PC-9 (cell line): ENCODE data around the gene MAFF. TPM values are rescaled to one million over a fixed set of nuclear protein-coding genes. Genes with fewer than 3 reads are reported as not detected.
A peak's percentile ranks its signal among the peaks of the same experiment; 100 is the strongest.

ENCODE experiments used
- BruUV-seq: library from RNA; stranded (reverse); fragments of 400-500 nt; replicated peaks from 2 replicates; lab custom pipeline; 2021; lab: Mats Ljungman, UMichigan
- CTCF ChIA-PET: fragments of 300-600 bp; sonication (Branson Sonifier 250); formaldehyde crosslinking; loops from one replicate; lab custom pipeline; 2022; ENCODE audit warnings: antibody characterized with exemption; lab: Charles Lee
- POLR2A ChIA-PET: fragments of 300-600 bp; sonication (Branson Sonifier 250); formaldehyde crosslinking; loops from one replicate; lab custom pipeline; 2022; ENCODE audit warnings: antibody characterized with exemption; ENCODE audit not compliant: unreplicated experiment; lab: Charles Lee
- DNase-seq, 2 experiments: peaks; one replicate each; pipeline versions ENCODE4 v3.0.0 to v3.0.0-alpha.2; 2015 to 2022; ENCODE audit warnings: mixed read lengths in 1 of 2
- H2AFZ ChIP-seq: fragments of 200-600 bp; sonication (generic); 2 replicates; pipeline ENCODE4 v1.8.1; 2017; ENCODE audit warnings: antibody characterized with exemption
- H3F3A ChIP-seq: fragments of 200-600 bp; sonication (generic); 2 replicates; pipeline ENCODE4 v1.8.1; 2017; ENCODE audit warnings: antibody characterized with exemption, mild to moderate bottlenecking, low read depth; ENCODE audit not compliant: insufficient read depth
- H3K27ac ChIP-seq: fragments of 200-600 bp; sonication (generic); 2 replicates; pipeline ENCODE4 v1.6.1; 2016; ENCODE audit warnings: mixed run types
- H3K27me3 ChIP-seq: fragments of 200-600 bp; sonication (generic); 2 replicates; pipeline ENCODE4 v1.6.1; 2016; ENCODE audit warnings: low read depth, mixed run types; ENCODE audit not compliant: insufficient read depth
- H3K36me3 ChIP-seq: fragments of 200-600 bp; sonication (generic); 2 replicates; pipeline ENCODE4 v1.6.1; 2016; ENCODE audit warnings: low read depth, mixed run types
- H3K4me1 ChIP-seq: fragments of 200-600 bp; sonication (generic); replicated peaks from 2 replicates; pipeline ENCODE4 v1.6.1; 2016; ENCODE audit warnings: mixed run types; ENCODE audit not compliant: insufficient read depth
- H3K4me2 ChIP-seq: fragments of 200-600 bp; sonication (generic); 2 replicates; pipeline ENCODE4 v1.6.1; 2017; ENCODE audit warnings: mixed run types
- H3K4me3 ChIP-seq: fragments of 200-600 bp; sonication (generic); 2 replicates; pipeline ENCODE4 v1.6.1; 2016; ENCODE audit warnings: mixed run types
- H3K79me2 ChIP-seq: fragments of 200-600 bp; sonication (generic); 2 replicates; pipeline ENCODE4 v1.6.1; 2017; ENCODE audit warnings: low read depth, mixed run types
- H3K9me2 ChIP-seq: fragments of 200-600 bp; sonication (generic); 2 replicates; pipeline ENCODE4 v1.8.1; 2017; ENCODE audit warnings: mild to moderate bottlenecking; ENCODE audit not compliant: insufficient read depth
- H3K9me3 ChIP-seq: fragments of 200-600 bp; sonication (generic); 2 replicates; pipeline ENCODE4 v1.8.1; 2016; ENCODE audit warnings: low read depth; ENCODE audit not compliant: insufficient read depth
- H4K20me1 ChIP-seq: fragments of 200-600 bp; sonication (generic); 2 replicates; pipeline ENCODE4 v1.8.1; 2017; ENCODE audit not compliant: insufficient read depth
- EZH2 ChIP-seq: fragments of 200-600 bp; sonication (generic); IDR thresholded peaks from 2 replicates; pipeline ENCODE4 v1.8.0; 2017; ENCODE audit warnings: antibody characterized with exemption, low read depth
- intact Hi-C: fragments of 100-400 bp; cut with micrococcal nuclease; formaldehyde crosslinking; loops from one replicate; pipeline ENCODE4 v1.10.0; 2022; ENCODE audit not compliant: unreplicated experiment
- total RNA-seq: library from RNA; stranded (reverse); gene quantifications from 2 replicates; pipeline ENCODE4 v1.2.3, GENCODE V29; 2021
- TF ChIP-seq, protein P1 (sequence below): fragments of 200-600 bp; sonication (generic); conservative IDR thresholded peaks from 2 replicates; pipeline ENCODE4 v1.6.1; 2017; ENCODE audit warnings: mixed run types, antibody characterized with exemption, mild to moderate bottlenecking, moderate library complexity

MAFF gene
- total RNA-seq, 1 experiment from 2014 or later, result 27.9 TPM

DNA sequence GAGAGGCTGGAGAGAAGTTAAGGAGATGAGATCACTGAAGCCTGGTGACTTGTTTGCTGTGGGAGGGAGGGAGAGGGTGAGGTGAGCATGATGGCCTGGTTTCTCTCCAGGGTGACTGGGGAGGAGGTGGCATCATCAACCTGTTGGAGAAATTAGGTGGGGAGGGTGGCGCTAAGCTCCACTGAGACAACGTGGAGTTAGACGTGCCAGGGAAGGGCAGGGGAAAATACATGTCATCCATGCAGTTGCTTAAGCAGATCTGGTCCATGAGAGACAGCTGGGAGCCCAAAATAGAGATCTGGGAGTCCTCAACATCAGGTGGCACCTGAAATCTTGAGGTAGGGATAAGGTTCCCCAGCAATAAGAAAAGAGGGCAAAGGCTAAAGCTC lies 9.3 kb upstream of the MAFF start:
- Histone ChIP-seq H3K4me3 (no peak overlapping the region), H3K9me2 (no peaks in the 10 kb centered on the region), H3K4me2 (no peak overlapping the region), H3K27me3 (no peaks in the 10 kb centered on the region), H3F3A (peaks cover 19% of the 10 kb centered on the region), H3K4me1 (peaks cover 35% of the 10 kb centered on the region), H3K9me3 (no peaks in the 10 kb centered on the region), H4K20me1 (no peaks in the 10 kb centered on the region), H3K79me2 (no peaks in the 10 kb centered on the region), H3K36me3 (no peaks in the 10 kb centered on the region), H3K27ac (no peak overlapping the region), H2AFZ (no peak overlapping the region)
- CTCF ChIA-PET, result interaction anchor here (0.5 kb wide), 1 partner anchor 46 kb away, joined by 3 read pairs; no protein-coding TSS in a partner anchor
- DNase-seq, result no peak
- intact Hi-C loops, result no loop called here
- POLR2A ChIA-PET, result no interaction called here
- no TSS peak for BruUV-seq
- TF ChIP-seq, protein P1, sequence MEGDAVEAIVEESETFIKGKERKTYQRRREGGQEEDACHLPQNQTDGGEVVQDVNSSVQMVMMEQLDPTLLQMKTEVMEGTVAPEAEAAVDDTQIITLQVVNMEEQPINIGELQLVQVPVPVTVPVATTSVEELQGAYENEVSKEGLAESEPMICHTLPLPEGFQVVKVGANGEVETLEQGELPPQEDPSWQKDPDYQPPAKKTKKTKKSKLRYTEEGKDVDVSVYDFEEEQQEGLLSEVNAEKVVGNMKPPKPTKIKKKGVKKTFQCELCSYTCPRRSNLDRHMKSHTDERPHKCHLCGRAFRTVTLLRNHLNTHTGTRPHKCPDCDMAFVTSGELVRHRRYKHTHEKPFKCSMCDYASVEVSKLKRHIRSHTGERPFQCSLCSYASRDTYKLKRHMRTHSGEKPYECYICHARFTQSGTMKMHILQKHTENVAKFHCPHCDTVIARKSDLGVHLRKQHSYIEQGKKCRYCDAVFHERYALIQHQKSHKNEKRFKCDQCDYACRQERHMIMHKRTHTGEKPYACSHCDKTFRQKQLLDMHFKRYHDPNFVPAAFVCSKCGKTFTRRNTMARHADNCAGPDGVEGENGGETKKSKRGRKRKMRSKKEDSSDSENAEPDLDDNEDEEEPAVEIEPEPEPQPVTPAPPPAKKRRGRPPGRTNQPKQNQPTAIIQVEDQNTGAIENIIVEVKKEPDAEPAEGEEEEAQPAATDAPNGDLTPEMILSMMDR, result no peak
- no peak for TF ChIP-seq EZH2

DNA sequence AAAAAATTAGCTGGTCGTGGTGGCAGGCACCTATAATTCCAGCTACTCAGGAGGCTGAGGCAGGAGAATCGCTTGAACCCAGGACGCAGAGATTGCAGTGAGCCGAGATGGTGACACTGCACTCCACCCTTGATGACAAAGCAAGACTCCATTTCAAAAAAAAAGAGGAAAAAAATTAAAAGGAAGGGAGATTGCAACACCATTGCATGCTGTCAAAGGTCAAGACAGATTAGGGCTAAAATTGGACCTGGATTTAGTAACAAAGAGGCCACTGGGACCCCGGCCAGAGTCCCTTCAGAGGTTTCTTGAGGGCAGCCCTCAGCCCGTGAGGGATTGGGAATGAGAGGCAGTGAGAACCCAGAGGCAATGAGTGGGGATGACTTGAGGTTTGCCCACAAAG lies 8.2 kb upstream of the MAFF start:
- peaks cover 13% of the 10 kb centered on the region for H3F3A ChIP-seq
- ChIA-PET CTCF (interaction anchor here (0.5 to 0.6 kb wide), 2 partner anchors 51 to 176 kb away, joined by 3 to 5 read pairs; no protein-coding TSS in a partner anchor), POLR2A (no interaction called here)
- H3K9me2 ChIP-seq, result no peaks in the 10 kb centered on the region
- no peaks in the 10 kb centered on the region for H3K27me3 ChIP-seq
- no peak overlapping the region for H3K27ac ChIP-seq
- intact Hi-C loops, result no loop called here
- no TSS peak for BruUV-seq
- no peaks in the 10 kb centered on the region for H3K36me3 ChIP-seq
- H4K20me1 ChIP-seq, result no peaks in the 10 kb centered on the region
- H3K4me2 ChIP-seq, result peak overlapping the region; percentile 22
- peaks cover 24% of the 10 kb centered on the region for H3K4me1 ChIP-seq
- TF ChIP-seq, protein P1, result no peak
- no peak for TF ChIP-seq EZH2
- DNase-seq, result no peak
- no peaks in the 10 kb centered on the region for H3K79me2 ChIP-seq
- no peak overlapping the region for H3K4me3 ChIP-seq
- no peaks in the 10 kb centered on the region for H3K9me3 ChIP-seq
- H2AFZ ChIP-seq, result no peak overlapping the region

DNA sequence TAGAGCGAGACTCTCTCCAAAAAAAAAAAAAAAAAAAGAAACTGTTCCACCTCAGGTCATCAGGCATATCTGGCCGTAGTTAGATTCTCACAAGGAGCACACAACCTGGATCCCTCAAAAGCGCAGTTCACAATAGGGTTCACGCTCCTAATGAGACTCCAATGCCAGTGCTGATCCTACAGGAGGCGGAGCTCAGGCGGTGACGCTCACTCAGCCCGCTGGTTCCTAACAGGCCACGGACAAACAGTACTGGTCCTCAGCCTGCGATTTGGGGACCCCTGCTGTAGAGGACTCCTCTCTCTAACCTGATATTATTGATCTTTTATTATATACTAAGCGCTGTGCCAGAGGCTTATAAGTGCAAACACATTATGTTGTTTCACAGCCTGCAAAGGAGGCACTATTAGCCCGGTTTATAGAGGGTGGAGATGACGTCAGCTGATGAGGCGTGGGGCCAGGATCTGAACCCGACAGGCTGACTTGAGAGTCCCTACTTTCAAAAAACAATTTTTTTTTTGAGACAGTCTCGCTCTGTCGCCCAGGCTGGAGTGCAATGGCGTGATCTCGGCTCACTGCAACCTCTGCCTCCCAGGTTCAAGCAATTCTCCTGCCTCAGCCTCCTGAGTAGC lies 4.9 kb upstream of the MAFF start:
- BruUV-seq, result no TSS peak
- Histone ChIP-seq H3K27me3 (no peaks in the 10 kb centered on the region), H2AFZ (no peak overlapping the region), H3K27ac (no peak overlapping the region), H3K4me2 (no peak overlapping the region), H3K4me3 (no peak overlapping the region), H3K36me3 (no peaks in the 10 kb centered on the region), H3K4me1 (peaks cover 20% of the 10 kb centered on the region), H4K20me1 (no peaks in the 10 kb centered on the region), H3K9me2 (no peaks in the 10 kb centered on the region), H3F3A (peaks cover 18% of the 10 kb centered on the region), H3K79me2 (no peaks in the 10 kb centered on the region), H3K9me3 (no peaks in the 10 kb centered on the region)
- no peak for DNase-seq
- intact Hi-C loops, result no loop called here
- TF ChIP-seq, protein P1, result no peak
- TF ChIP-seq EZH2, result no peak
- CTCF ChIA-PET, result no interaction called here
- POLR2A ChIA-PET, result no interaction called here
